ENCODE results near the gene TMEM132E.

TMEM132E gene

DNA sequence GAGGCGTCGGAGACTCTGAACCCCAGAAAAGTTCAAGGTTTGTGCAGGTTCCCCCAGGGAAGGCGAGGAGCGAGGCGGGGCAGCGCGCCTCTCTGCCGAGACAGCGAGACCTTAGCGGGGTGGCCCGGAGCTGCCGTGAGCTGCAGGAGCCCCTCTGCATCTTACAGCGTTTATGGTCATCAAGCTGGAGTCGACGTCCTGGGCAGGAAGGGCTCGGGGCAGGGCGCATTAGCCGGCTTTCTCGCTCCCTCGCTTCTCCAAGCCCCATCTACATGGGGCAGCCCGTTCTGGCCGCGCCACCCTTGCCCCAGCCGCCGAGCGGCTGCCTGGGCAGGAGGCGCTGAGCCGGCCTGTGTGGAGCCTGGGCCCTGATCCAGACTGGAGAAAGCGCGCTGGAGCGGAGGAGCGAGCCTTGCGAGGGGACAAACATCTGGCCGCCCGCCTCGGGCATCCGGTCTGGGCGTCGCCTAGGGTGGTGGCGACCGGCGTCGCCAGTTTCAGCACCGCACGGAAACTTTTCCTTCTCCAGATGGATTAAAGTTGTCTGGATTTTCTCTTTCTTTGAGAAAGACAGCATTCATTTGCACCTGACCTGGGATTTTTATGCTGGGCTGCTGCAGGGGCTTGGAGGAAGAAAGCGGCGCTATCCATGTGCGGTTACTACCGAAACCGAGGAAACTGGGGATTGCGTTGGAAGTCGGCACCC is 750 bp downstream of the TMEM132E start:
- no peak for DNase-seq (ENCODE audit: low read depth)
- H3K4me3 ChIP-seq (ENCODE audit: low read depth, low read length) = no peak overlapping the region
- TF ChIP-seq, protein P1, sequence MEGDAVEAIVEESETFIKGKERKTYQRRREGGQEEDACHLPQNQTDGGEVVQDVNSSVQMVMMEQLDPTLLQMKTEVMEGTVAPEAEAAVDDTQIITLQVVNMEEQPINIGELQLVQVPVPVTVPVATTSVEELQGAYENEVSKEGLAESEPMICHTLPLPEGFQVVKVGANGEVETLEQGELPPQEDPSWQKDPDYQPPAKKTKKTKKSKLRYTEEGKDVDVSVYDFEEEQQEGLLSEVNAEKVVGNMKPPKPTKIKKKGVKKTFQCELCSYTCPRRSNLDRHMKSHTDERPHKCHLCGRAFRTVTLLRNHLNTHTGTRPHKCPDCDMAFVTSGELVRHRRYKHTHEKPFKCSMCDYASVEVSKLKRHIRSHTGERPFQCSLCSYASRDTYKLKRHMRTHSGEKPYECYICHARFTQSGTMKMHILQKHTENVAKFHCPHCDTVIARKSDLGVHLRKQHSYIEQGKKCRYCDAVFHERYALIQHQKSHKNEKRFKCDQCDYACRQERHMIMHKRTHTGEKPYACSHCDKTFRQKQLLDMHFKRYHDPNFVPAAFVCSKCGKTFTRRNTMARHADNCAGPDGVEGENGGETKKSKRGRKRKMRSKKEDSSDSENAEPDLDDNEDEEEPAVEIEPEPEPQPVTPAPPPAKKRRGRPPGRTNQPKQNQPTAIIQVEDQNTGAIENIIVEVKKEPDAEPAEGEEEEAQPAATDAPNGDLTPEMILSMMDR (IDR thresholded peaks at IDR 0.05; ENCODE audit: insufficient read depth, low read depth, low read length, missing control alignments) = no peak

DNA sequence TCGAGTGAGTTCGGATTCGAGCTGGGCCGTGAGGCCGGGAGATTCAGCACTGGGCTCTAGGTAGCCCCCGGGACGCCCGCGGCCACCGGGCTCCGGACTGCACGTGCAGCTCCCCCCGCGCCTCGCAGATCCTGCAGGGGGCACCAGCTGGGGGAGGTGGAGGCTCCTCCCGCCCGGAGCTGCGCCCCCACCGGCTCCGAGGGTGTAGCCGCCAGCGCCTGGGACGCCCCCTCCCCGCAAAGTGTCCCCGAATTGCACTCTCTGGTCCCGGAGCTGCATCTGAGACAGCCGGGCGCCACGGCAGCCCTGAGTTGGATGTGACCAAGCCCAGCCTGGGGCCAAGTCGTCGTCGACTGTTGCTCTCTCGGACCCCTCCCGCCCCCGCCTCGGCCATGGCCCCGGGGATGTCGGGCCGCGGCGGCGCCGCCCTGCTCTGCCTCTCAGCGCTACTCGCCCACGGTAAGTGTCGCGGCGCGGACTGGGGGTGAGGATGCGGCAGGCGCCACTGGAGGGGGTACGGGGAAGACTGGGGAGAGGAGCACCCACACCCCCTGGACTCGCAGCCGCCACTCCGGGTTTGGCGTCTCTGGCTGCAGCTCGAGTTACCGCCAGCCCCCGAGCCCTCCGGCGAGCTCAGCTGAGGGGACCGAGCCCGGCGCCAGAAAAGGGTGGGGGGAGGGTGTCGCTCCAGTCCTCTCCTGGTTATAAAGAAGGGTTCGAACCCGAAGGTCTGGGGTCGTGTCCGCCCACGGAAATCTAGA is 1.5 kb downstream of the TMEM132E start:
- H3K4me3 ChIP-seq (ENCODE audit: low read depth, low read length) = no peak overlapping the region
- TF ChIP-seq, protein P1 (IDR thresholded peaks at IDR 0.05; ENCODE audit: insufficient read depth, low read depth, low read length, missing control alignments) = no peak
- no peak for DNase-seq (ENCODE audit: low read depth)

DNA sequence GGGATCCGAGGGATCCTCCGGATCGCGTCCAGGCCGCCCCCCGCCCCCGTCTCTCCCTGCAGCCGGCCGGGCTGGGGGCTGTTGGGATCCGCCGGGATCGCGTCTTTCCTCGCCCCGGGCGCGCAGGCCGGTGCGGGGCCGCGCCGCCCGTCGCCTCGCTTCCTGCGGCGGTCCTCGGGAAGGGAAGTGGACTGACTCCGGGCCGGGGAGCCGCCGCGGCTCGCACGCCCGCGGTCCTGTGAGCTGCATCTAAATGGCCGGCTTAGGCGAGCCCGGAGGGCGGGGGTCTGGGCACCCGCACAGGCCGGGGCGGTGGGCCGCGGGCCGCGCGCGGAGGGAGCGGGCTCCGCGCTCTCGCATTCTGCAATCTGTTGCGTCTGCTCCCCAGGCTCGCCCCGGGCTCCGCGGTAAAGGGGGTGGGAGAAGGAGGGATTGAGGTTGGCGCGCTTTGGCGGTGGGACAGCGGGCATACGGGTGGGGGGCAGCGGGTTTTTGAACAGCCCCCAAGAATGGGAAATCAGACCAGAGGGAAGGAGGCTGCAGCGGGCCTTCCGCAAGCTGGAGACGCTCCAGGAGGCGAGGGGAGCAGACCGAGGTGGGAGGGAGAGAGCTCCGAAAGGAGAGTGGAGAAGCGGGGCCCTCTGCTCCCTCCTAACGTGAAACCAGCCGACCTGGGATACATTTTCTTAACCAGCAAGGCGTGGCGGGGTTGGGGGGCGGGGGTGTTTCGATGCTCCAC is 2.2 kb downstream of the TMEM132E start:
- no peak overlapping the region for H3K4me3 ChIP-seq (ENCODE audit: low read depth, low read length)
- TF ChIP-seq, protein P1 (IDR thresholded peaks at IDR 0.05; ENCODE audit: insufficient read depth, low read depth, low read length, missing control alignments) = no peak
- DNase-seq (ENCODE audit: low read depth) = no peak

DNA sequence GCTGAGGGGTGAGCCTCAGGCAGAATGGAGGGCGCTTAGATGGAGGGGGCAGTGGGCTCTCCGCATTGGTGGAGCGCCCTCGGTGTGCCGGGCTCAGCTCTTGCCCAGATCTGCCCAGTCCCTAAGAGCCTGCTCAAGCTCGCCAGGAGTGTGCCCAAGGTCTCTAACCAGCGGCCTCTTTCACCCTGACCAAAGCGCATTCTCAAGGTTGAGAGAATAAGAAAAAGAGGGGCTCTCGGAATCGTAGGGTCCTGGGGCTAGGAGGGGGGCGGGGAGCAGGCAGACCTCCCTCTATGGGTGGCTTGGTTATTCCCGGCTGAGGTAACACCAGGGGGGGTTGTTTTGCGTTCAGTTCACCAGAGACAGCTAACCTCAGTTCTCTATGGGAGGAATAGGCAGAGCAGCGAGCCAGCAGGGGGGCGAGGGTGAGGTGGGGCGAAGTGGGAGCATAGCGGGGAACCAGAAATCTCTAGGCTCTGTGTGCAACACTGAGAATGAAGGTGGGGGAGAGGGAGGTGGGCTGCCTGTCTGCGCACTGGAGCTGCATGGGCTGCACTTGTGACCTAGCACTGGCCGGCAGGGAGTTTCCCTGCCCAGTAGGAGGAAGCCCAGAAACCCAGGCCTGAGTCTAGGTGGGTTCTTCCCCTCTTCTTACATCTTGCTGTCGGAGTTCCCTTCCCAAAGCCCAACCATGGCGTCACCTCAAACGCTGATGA is 3.0 kb downstream of the TMEM132E start:
- TF ChIP-seq, protein P1 (IDR thresholded peaks at IDR 0.05; ENCODE audit: insufficient read depth, low read depth, low read length, missing control alignments) = no peak
- no peak overlapping the region for H3K4me3 ChIP-seq (ENCODE audit: low read depth, low read length)
- DNase-seq (ENCODE audit: low read depth) = no peak

DNA sequence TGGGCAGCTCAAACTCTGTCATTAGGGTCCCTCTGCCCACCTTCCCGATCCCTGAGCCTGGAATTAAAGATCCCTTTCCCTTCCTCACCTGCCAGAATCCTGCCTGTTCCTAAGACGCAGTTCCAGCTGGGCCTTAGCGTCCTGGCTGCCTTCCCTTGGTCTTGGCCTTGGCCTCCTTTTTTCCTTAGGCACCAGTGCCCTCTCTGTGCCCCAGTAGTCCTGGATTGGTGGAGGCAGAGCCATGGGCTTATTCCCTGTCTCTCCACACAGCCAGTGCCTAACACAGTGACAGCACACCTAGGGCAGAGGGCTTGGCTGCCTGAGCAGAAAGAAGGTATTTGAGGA is 3.5 kb downstream of the TMEM132E start:
- no peak for DNase-seq (ENCODE audit: low read depth)
- TF ChIP-seq, protein P1 (IDR thresholded peaks at IDR 0.05; ENCODE audit: insufficient read depth, low read depth, low read length, missing control alignments) = no peak
- no peak overlapping the region for H3K4me3 ChIP-seq (ENCODE audit: low read depth, low read length)

DNA sequence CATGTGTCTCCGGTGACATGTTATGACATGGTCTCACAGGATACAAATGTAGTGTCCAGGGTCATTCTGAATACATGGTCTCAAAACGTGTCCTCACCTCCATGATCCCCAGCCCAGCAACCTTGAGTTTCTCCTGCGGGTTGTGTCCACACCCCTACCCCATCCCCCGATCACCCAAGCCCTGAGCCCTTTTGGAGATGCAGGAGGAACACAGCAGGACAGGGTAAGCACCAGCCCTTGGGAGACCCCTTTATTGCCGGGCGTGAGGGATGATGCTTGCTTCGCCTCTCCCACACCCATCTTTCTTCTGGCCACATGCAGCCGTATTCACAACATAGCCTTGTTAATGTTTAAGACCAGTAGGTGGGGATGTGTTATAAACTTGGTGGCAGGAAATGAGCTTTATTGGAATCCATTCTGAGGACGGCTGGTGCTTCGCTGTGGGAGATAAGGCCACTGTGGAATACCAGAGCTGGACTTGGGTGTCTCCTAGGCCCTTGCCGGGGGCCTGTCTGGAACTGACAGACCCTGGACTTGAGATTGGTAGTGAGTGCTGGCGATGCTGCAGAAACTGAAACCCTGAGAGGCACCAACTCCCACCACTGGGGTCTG is 5.5 kb downstream of the TMEM132E start:
- TF ChIP-seq, protein P1 (IDR thresholded peaks at IDR 0.05; ENCODE audit: insufficient read depth, low read depth, low read length, missing control alignments) = no peak
- H3K4me3 ChIP-seq (ENCODE audit: low read depth, low read length) = no peak overlapping the region
- DNase-seq (ENCODE audit: low read depth) = peak; percentile 2
